Ectodermal cell (in vitro differentiated cells): Measurements from ENCODE around the gene USP46.

ENCODE experiments used
- H3K27ac ChIP-seq: 2 replicates; pipeline ENCODE4 v1.7.0; 2013; ENCODE audit warnings: mild to moderate bottlenecking, low read depth, low read length; ENCODE audit not compliant: insufficient read depth, poor library complexity, severe bottlenecking
- H3K27me3 ChIP-seq: 2 replicates; pipeline ENCODE4 v1.7.0; 2013; ENCODE audit warnings: mild to moderate bottlenecking, low read length; ENCODE audit not compliant: insufficient read depth, control insufficient read depth, poor library complexity, severe bottlenecking
- H3K36me3 ChIP-seq: one replicate; pipeline ENCODE4 v1.7.0; 2013; ENCODE audit warnings: low read length; ENCODE audit not compliant: control insufficient read depth, insufficient read depth
- H3K4me1 ChIP-seq: one replicate; pipeline ENCODE4 v1.7.0; 2013; ENCODE audit warnings: low read length; ENCODE audit not compliant: control insufficient read depth, insufficient read depth
- H3K4me3 ChIP-seq: 2 replicates; pipeline ENCODE4 v1.7.0; 2013; ENCODE audit warnings: low read depth, low read length, control low read depth; ENCODE audit not compliant: insufficient read depth
- H3K9me3 ChIP-seq: 2 replicates; pipeline ENCODE4 v1.7.0; 2013; ENCODE audit warnings: mild to moderate bottlenecking, low read length, moderate library complexity; ENCODE audit not compliant: control insufficient read depth
- WGBS, 2 experiments: methylation state at CpG; one replicate each; pipeline ENCODE4 v1.1.7; 2013; ENCODE audit warnings: missing lambda C conversion rate in 2 of 2; 5-methylcytosine and 5-hydroxymethylcytosine counted together

The USP46 gene

DNA sequence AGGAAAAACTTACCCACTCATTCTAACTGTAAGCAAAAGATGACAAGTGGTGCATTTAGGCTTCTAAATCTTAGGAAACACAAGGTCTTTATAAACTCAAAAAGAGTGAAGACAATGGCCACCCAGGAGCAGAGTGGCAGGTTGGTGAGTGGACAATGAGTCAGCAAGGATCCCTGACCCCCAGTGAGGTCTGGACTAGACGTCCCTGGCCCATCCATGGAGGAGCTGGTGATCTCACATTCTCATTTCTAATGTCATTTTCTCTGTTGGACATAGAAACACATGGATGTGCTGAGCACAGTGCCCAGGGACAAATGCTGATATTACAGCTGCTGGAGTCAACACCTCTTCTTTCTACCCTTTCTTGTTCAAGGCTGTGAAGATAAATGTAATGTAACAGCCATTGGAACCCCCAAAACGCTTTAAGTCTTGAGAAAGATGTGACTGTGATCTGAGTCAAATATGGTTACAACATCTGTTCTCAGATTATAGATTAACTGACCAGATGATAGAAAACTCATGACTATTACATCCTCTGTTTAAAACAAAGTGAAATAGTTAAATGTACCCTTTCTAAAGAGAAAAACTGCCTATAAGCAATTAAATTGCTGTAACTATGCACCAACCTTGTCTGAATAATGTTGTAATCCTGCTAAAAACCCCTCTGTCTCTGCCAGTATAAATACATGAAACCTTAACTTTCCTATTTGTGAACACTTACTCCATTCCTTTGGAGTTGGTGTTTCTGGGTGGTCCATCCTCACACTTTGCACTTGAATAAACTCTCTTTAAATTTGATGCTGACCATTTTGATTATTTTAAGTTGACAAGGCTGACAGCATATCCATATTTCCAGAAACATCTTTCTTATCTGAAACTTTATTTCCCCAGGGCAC lies 92.7 kb downstream of the USP46 start:
- H3K9me3 ChIP-seq, result no peaks in the 10 kb centered on the region
- no peaks in the 10 kb centered on the region for H3K36me3 ChIP-seq
- no peak overlapping the region for H3K4me3 ChIP-seq
- no peaks in the 10 kb centered on the region for H3K27me3 ChIP-seq
- H3K4me1 ChIP-seq, result no peaks in the 10 kb centered on the region
- H3K27ac ChIP-seq, result no peak overlapping the region
- WGBS, 2 experiments, result 44 to 61% methylated on average over 1 of the region's 2 CpGs

DNA sequence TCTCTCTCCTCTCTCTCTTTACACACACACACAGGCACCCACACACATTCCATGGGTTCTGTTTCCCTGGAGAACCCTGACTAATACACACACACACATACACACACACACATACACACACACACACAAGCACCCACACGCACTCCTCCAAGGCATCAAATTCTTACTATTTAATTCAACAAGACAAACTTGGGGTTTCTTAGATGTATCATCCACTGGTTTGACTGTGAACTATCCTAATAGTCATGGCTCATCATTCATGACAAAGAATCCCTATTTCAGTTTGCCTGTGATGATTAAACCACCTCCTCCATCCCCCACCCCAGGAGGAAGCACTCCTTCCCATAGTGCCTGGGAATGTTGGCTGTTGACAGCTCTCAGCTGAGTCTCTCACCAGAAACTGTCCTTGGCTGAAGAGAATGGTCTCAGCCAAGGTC lies 98.2 kb downstream of the USP46 start:
- Histone ChIP-seq H3K9me3 (no peaks in the 10 kb centered on the region), H3K4me1 (no peaks in the 10 kb centered on the region), H3K4me3 (no peak overlapping the region), H3K27ac (no peak overlapping the region), H3K27me3 (no peaks in the 10 kb centered on the region), H3K36me3 (no peaks in the 10 kb centered on the region)
- WGBS, 2 experiments, result 88 to 91% methylated on average over 1 of the region's 1 CpG

DNA sequence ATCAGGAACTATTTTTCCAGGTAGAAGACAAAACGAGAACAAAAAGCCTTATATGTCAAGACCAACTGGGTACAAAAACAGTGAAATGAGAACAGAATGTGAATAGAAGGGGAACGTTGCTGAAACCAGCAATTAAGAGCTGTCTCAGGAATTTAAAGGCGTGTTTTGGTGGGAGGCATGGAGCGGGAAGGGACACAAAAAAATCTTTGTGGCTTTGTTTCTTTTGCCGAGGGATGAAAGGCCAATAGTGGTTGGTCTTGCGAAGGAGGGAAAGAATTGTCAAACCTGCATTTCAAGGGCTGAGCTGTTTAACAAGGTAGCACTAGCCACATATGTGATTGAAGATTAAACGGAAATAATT lies 103.8 kb downstream of the USP46 start:
- Histone ChIP-seq H3K27ac (peak overlapping the region; percentile 41), H3K36me3 (no peaks in the 10 kb centered on the region), H3K9me3 (no peaks in the 10 kb centered on the region), H3K4me3 (no peak overlapping the region), H3K27me3 (no peaks in the 10 kb centered on the region), H3K4me1 (peaks cover 15% of the 10 kb centered on the region)
- WGBS, 2 experiments, result 48 to 56% methylated on average over 7 of the region's 7 CpGs

DNA sequence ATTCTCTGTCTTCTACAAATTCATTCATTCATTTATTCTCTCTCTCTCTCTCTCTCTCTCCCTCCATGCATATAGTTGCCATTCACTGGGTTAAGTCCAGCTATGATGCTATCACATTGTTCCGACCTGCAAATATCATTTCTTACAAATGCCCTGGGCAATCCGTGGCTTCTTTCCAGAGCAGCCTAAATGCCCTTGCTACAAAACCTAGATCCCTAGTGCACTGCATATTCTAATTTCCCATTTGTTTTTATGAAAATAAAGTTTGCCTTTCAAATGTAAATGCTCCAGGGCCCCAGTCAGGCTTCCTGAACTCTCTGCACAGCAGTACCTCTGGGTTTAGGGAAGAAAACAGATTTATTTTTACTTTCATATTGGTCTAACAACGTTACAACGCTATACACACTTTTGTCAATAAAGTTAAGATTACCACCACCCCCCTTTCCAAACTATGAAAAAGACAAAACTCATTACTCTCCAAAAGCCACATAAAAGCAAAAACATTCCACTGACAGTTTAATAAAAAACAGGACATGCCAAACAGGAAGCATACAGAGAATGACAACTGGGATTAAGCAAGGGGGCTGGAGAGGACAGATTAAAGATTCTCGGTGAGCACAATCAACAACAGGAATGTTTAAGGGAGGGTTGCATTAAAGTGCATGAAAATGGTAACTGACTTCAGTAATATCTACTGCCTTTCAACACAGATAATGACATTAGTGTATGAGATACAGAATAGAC lies 104.3 kb downstream of the USP46 start:
- no peak overlapping the region for H3K4me3 ChIP-seq
- 61 to 63% methylated on average over 5 of the region's 5 CpGs for WGBS, 2 experiments
- no peaks in the 10 kb centered on the region for H3K9me3 ChIP-seq
- no peaks in the 10 kb centered on the region for H3K27me3 ChIP-seq
- H3K4me1 ChIP-seq, result peaks cover 18% of the 10 kb centered on the region
- peak overlapping the region; percentile 41 for H3K27ac ChIP-seq
- no peaks in the 10 kb centered on the region for H3K36me3 ChIP-seq

DNA sequence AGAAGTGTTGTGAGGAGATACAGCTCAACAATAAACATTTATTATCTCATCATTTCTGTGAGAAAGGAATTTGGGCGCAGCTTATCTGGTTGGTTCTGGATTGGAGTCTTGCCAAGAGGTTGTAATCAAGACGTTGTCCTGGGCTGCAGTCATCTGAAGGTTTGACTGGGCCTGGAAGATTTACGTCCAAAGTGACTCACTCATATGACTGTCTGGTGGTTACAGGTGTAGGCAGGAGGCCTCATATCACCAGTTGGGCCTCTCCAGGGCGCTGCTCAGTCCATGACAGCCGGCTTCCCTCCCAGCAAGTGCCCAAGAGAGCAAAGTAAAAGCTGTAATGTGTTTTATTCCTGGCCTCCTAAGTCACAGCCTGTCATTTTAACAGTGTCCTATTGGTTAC lies 106.3 kb downstream of the USP46 start:
- Histone ChIP-seq H3K27me3 (no peaks in the 10 kb centered on the region), H3K9me3 (no peaks in the 10 kb centered on the region), H3K4me1 (peaks cover 23% of the 10 kb centered on the region), H3K4me3 (no peak overlapping the region), H3K36me3 (no peaks in the 10 kb centered on the region), H3K27ac (no peak overlapping the region)
- WGBS, 2 experiments, result 94 to 95% methylated on average over 5 of the region's 5 CpGs

DNA sequence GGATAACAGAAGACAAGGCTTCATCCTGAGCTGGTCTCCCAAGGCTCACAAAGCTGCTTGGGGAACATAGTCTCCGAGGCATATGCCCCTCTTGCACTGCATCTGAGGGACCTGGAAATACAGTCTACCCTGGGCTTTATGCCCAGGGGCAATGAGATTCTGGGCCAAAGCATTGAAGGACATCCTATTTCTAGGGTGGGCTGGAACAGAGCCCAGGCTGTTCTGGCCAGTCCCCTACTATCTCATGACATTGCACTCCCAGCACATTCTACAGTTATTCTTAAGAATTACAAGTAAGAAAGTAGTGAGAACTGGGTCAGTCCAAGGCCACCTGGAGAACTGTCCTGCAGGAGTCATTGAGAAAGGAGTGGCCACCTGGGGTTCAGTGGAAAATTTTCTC lies 107.6 kb downstream of the USP46 start:
- no peak overlapping the region for H3K27ac ChIP-seq
- H3K4me3 ChIP-seq, result no peak overlapping the region
- no peaks in the 10 kb centered on the region for H3K36me3 ChIP-seq
- H3K4me1 ChIP-seq, result peaks cover 23% of the 10 kb centered on the region
- 90 to 94% methylated on average over 1 of the region's 1 CpG for WGBS, 2 experiments
- H3K9me3 ChIP-seq, result no peaks in the 10 kb centered on the region
- H3K27me3 ChIP-seq, result no peaks in the 10 kb centered on the region

DNA sequence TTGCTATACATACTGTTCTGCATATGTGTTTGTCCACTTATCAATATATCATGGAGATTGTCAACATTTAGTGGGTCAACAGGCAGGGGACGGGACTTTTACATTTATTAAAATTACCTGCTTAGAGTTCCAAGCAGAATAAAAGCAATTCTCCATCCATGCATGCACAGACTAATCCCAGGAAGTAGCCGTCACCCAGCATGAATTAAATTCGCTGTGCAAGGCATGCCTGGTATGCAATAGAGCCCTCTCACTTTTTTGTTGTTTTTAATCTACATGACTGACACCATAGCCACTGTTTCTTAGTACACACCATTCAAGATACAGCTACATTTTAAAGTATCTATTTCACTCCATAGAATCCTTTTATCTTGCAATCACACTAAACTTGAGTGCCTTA lies 108.9 kb downstream of the USP46 start:
- Histone ChIP-seq H3K27me3 (no peaks in the 10 kb centered on the region), H3K4me1 (peaks cover 26% of the 10 kb centered on the region), H3K4me3 (no peak overlapping the region), H3K27ac (no peak overlapping the region), H3K9me3 (no peaks in the 10 kb centered on the region), H3K36me3 (no peaks in the 10 kb centered on the region)
- WGBS, 2 experiments, result 71% methylated on average over 3 of the region's 3 CpGs

DNA sequence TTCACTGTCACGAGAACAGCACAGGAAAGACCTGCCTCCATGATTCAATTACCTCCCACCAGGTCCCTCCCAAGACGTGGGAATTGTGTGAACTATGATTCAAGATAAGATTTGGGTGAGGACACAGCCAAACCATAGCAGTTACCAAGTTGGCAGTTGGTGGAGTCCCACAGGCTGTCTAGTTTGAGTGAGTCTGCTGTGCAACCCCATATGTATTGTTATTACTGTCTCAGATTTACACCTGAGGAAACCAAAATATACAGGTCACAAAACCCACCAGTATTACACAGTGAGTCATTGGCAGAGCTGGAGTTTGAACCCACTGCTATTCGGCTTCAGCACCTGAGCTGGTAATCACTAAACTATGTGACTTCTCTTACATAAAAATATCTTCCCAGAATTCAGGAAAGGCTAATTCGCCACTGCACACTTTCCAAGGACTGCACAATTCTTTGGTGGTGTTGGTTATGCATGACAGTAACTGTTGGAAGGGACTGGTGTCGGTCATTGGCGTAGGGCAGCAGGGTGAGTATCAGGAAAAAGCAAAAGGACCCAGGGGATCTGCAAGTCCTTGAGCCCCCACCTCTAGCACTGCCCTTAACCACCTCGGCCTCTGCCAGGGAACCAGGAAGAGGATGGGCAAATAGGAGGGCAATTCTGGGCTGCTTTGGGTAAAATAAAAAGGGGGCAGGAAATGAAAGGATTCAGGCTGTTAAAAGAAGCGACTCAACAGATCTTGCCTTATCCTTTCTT lies 110.1 kb downstream of the USP46 start:
- H3K36me3 ChIP-seq, result no peaks in the 10 kb centered on the region

DNA sequence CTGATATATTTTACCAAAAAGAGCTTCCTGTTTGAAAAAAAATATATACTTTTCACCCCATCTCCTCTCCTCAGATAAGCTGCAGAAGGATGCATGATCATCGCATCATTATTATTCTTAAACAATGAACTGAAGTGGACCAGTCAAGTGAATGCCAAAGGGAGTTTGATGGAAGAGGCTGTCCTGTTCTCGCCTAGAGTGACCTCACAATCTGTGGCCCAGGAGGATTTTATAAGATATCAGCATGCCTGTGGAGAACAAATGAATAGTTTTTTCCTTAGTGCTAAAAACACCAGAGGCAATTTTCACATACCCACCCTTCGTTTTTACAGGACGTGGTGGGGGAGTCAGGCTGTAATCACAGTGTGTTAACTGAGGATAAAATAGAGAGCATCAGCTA lies 112.7 kb downstream of the USP46 start:
- Histone ChIP-seq H3K4me3 (no peak overlapping the region), H3K27ac (no peak overlapping the region), H3K9me3 (no peaks in the 10 kb centered on the region), H3K27me3 (no peaks in the 10 kb centered on the region), H3K36me3 (no peaks in the 10 kb centered on the region), H3K4me1 (peaks cover 18% of the 10 kb centered on the region)
- 82 to 90% methylated on average over 2 to 4 of the region's 4 CpGs for WGBS, 2 experiments

More for the DNA sequence above, 110.1 kb downstream of the USP46 start:
- Histone ChIP-seq H3K4me1 (peaks cover 18% of the 10 kb centered on the region), H3K27ac (no peak overlapping the region), H3K27me3 (no peaks in the 10 kb centered on the region), H3K4me3 (no peak overlapping the region), H3K9me3 (no peaks in the 10 kb centered on the region)
- WGBS, 2 experiments, result 88 to 90% methylated on average over 8 of the region's 8 CpGs
